DND-41 (cell line): ENCODE results near the gene HDAC7.

ENCODE experiments used
- ATAC-seq: fragments of 200-7000 bp; cut with Tn5 transposase; 3 replicates; pipeline ENCODE4 v1.9.1; 2021; ENCODE audit warnings: low read depth; ENCODE audit not compliant: insufficient read depth
- DNase-seq: peaks from one replicate; pipeline ENCODE4 v3.0.0-alpha.2; 2020
- H2AFZ ChIP-seq: 2 replicates; pipeline ENCODE4 v1.6.0; 2012; ENCODE audit warnings: low read depth, low read length
- H3K27ac ChIP-seq: 2 replicates; pipeline ENCODE4 v1.5.1; 2012; ENCODE audit warnings: low read length, inconsistent platforms
- H3K27me3 ChIP-seq: fragments of 200-600 bp; sonication (generic); 2 replicates; pipeline ENCODE4 v1.6.0; 2012; ENCODE audit warnings: low read length, mild to moderate bottlenecking, inconsistent platforms; ENCODE audit not compliant: insufficient read depth, poor library complexity
- H3K36me3 ChIP-seq: 2 replicates; pipeline ENCODE4 v1.5.1; 2012; ENCODE audit warnings: low read length, inconsistent platforms; ENCODE audit not compliant: insufficient read depth
- H3K4me1 ChIP-seq: 2 replicates; pipeline ENCODE4 v1.5.1; 2012; ENCODE audit warnings: mild to moderate bottlenecking, low read length; ENCODE audit not compliant: insufficient read depth
- H3K4me2 ChIP-seq: 2 replicates; pipeline ENCODE4 v1.6.0; 2012; ENCODE audit warnings: mild to moderate bottlenecking, moderate library complexity, low read length, inconsistent platforms; ENCODE audit not compliant: insufficient read depth
- H3K4me3 ChIP-seq, 2 experiments: fragments of 200-600 bp in 1 of 2; shearing (Covaris generic) in 1 of 2; 2 replicates each; pipeline ENCODE4 v1.5.1; 2012 to 2016; ENCODE audit warnings: inconsistent platforms in 2 of 2, low read length in 2 of 2, mild to moderate bottlenecking in 2 of 2, low read depth in 1 of 2, moderate library complexity in 1 of 2
- H3K79me2 ChIP-seq: 2 replicates; pipeline ENCODE4 v1.6.0; 2012; ENCODE audit warnings: low read length, inconsistent platforms; ENCODE audit not compliant: insufficient read depth
- H3K9ac ChIP-seq: 2 replicates; pipeline ENCODE4 v1.6.0; 2012; ENCODE audit warnings: low read depth, mild to moderate bottlenecking, inconsistent platforms, low read length, moderate library complexity
- H3K9me3 ChIP-seq: 2 replicates; pipeline ENCODE4 v1.5.1; 2012; ENCODE audit warnings: low read length, moderate library complexity, mild to moderate bottlenecking, inconsistent platforms; ENCODE audit not compliant: insufficient read depth, severe bottlenecking
- H4K20me1 ChIP-seq: 2 replicates; pipeline ENCODE4 v1.6.0; 2012; ENCODE audit warnings: low read length; ENCODE audit not compliant: insufficient read depth
- EZH2 ChIP-seq: IDR thresholded peaks from 3 replicates; pipeline ENCODE4 v1.6.1; 2012; ENCODE audit warnings: borderline replicate concordance, low read depth, mild to moderate bottlenecking, moderate library complexity, low read length, inconsistent platforms; ENCODE audit not compliant: severe bottlenecking
- TF ChIP-seq, protein P1 (sequence below): IDR thresholded peaks from 2 replicates; pipeline ENCODE4 v1.5.1; 2012; ENCODE audit warnings: borderline replicate concordance, low read length, moderate library complexity, mild to moderate bottlenecking; ENCODE audit not compliant: poor library complexity, severe bottlenecking; ENCODE audit errors: extremely low read depth

HDAC7 gene

DNA sequence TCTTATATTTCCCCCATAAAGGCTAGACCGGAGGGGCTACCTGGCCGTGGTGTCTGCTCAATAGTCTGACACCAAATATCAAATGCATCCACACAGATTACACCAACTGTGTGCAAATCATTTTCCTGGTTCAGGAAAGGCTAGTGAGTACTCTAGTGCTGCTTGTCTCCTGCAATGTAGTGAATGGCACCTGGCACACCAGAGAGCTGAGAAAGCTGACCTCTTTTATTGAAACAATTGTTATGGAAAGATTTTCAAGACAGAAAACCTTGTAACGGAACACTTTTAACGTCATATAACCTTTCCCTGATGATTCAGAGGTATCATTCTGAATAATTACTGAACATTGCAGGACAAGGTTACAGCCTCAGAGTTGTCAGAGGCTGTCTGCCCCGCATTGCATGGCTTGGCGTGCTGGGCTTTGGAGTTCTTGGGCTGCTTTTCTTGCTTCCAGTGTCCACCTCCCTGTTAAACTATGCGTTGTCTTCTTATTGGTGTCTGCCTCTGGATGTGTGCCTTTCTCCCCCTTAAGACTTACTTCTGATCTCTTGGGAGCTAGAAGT lies 40.7 kb upstream of the HDAC7 start:
- no peaks in the 10 kb centered on the region for H3K79me2 ChIP-seq
- no peaks in the 10 kb centered on the region for H3K4me1 ChIP-seq
- no peak overlapping the region for H3K27ac ChIP-seq
- no peak overlapping the region for H2AFZ ChIP-seq
- H3K9ac ChIP-seq: no peak overlapping the region
- H3K4me2 ChIP-seq: no peak overlapping the region
- DNase-seq: no peak
- ATAC-seq: no peak
- no peaks in the 10 kb centered on the region for H4K20me1 ChIP-seq
- H3K27me3 ChIP-seq: peaks cover 5% of the 10 kb centered on the region
- H3K9me3 ChIP-seq: no peaks in the 10 kb centered on the region
- H3K4me3 ChIP-seq: no peak overlapping the region
- H3K36me3 ChIP-seq: no peaks in the 10 kb centered on the region
- TF ChIP-seq EZH2: no peak
- TF ChIP-seq, protein P1, sequence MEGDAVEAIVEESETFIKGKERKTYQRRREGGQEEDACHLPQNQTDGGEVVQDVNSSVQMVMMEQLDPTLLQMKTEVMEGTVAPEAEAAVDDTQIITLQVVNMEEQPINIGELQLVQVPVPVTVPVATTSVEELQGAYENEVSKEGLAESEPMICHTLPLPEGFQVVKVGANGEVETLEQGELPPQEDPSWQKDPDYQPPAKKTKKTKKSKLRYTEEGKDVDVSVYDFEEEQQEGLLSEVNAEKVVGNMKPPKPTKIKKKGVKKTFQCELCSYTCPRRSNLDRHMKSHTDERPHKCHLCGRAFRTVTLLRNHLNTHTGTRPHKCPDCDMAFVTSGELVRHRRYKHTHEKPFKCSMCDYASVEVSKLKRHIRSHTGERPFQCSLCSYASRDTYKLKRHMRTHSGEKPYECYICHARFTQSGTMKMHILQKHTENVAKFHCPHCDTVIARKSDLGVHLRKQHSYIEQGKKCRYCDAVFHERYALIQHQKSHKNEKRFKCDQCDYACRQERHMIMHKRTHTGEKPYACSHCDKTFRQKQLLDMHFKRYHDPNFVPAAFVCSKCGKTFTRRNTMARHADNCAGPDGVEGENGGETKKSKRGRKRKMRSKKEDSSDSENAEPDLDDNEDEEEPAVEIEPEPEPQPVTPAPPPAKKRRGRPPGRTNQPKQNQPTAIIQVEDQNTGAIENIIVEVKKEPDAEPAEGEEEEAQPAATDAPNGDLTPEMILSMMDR: no peak

DNA sequence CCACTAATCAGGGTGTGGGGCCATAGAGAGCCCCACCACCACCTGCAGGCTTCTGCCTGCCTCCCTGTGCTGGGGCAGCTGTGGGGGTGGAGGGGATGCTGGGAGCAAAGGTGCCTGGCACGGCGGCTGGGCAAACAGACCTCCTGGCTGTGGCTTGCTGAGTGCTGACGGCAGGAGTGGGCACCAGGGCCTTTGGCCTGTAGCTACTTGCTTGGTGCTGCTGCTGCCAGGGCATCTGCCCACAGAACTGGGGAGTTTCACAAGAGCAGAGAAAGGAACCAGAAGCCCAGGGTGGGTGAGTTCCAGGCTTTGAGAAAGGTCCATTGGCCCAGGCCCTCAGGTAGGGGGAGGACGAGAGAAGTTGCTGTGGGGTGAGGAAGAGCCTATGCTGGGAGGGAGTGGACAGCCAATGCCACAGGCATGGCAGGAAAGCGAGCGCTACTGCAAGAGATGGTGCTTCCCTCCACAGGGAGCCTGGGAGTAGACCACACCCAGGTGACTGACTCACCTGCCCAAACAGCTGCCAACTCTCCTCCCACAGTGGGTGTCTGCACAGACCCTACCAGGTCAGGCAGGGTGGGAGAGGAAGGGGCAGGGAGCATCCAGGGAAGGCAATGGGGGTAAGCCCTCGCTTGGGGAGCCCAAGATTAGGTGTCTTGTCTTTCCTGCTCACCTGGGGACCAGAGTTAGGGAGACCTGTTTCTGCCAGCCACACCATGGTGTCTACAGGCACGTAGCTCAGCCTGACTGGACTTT lies 39.0 kb upstream of the HDAC7 start:
- H3K27me3 ChIP-seq: peaks cover 5% of the 10 kb centered on the region
- no peaks in the 10 kb centered on the region for H3K4me1 ChIP-seq
- no peaks in the 10 kb centered on the region for H3K9me3 ChIP-seq
- H3K9ac ChIP-seq: no peak overlapping the region
- no peaks in the 10 kb centered on the region for H3K79me2 ChIP-seq
- H4K20me1 ChIP-seq: no peaks in the 10 kb centered on the region
- ATAC-seq: no peak
- no peak overlapping the region for H3K4me3 ChIP-seq
- H3K27ac ChIP-seq: no peak overlapping the region
- no peak overlapping the region for H3K4me2 ChIP-seq
- no peak overlapping the region for H2AFZ ChIP-seq
- no peaks in the 10 kb centered on the region for H3K36me3 ChIP-seq
- no peak for DNase-seq
- TF ChIP-seq, protein P1: no peak
- TF ChIP-seq EZH2: no peak

DNA sequence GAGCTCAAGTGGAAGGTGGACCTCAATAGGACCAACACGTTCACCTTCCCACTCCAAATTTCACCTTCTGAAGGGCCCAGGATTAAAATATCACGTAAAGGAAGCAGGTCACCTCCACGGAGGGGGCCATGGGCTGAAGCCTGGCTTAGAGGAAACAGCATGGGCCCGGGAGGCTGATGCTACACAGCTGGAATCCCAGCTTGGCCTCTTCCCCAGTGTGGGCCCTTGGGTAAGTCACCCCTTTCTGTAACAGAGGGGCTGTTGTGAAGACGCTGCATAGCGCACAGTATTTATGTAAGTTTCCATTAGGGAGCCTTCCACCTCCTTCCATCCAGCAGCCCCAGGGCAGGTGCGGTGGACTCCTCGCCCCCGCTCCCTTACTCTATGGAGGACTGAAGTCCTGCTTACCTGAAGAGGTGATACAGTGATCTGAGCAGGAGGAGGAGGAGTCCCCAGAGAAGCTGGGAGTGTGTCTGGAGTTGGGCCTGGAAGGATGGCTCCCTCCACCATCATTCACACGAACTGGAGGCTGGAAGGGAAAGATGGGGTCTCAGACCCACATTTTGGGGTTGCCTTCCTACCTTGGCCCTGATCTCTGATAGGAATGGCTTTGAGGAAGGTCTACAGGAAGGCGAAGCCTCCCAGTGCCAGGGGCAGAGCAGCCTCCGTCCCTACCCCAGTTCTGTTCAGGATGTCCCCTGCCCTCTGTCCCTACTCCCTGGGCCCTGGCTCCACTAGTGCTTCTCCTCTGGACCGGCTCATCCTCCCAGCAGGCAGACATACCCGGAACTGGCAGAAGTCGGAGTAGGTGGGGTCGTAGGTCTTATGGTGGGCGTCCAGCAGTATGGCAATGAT lies 37.2 kb upstream of the HDAC7 start:
- H3K4me1 ChIP-seq: no peaks in the 10 kb centered on the region
- H3K27ac ChIP-seq: no peak overlapping the region
- H4K20me1 ChIP-seq: no peaks in the 10 kb centered on the region
- TF ChIP-seq, protein P1: no peak
- TF ChIP-seq EZH2: no peak
- H3K4me3 ChIP-seq: no peak overlapping the region
- no peaks in the 10 kb centered on the region for H3K79me2 ChIP-seq
- H3K4me2 ChIP-seq: no peak overlapping the region
- no peak overlapping the region for H2AFZ ChIP-seq
- H3K9ac ChIP-seq: no peak overlapping the region
- H3K27me3 ChIP-seq: peaks cover 5% of the 10 kb centered on the region
- DNase-seq (no peak), ATAC-seq (no peak)
- H3K36me3 ChIP-seq: no peaks in the 10 kb centered on the region
- H3K9me3 ChIP-seq: no peaks in the 10 kb centered on the region
